Stimulated activated CD8-positive, alpha-beta memory T cell treated with anti-CD3 and anti-CD28 coated beads, Interleukin-15, amount 100 ng/mL, for 24 hours (primary cell): ENCODE measurements around the gene MINDY3.
"Not testable (repeated sequence)": the region's sequence is repeated elsewhere in the genome, so short reads cannot be mapped to it uniquely, and the experiment has no call there.

Experiments used
- DNase-seq: peaks from one replicate; pipeline ENCODE4 v3.0.0-alpha.2; 2020; ENCODE audit warnings: low read depth

The MINDY3 gene

DNA sequence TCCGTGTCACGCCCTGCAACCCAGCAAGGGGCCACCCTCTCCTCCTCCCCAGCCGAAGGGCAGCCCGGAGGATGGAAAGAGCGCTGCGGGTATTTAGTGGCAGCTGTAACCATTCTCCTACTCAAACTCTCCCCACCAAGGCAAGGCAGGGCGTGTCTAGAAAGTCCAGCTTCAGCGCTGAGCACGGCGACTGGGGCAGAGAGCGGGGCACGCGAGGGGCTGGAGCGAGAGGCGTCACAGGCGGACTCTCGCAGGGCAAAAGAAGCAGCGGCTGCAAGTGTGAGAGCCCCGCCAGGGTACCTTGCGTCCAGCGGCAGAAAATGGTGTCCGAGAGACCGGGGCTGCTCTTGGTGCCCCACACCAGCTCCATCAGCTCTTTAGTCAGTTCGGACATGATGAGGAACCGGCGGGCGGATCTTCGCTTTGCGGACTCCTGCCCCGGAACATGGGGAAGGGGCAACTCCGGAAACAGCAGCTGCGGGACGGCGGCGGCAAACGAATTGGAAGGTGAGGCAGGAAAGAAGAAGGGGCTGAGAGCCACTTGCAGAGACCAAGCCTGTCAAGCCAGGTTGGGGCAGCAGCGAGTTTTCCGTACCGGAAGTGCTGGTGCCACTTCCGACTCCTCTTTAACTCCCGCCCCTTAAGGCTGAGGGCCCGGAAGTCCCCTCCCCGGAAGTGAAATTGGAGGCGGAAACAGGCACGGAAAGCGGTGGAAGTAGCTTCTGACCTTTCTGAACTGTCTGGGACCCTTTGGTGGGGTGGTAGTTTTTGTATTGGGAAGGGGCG lies at the start of gene MINDY3:
Gene MINDY3, minus strand, starts transcription at position 602 of the 786 bp plus-strand sequence. Its CDS starts 208 bp downstream, at position 394.
- peak; percentile 52 for DNase-seq

GRCh38 chr10:15901889-15902288 lies 41.6 kb upstream of the MINDY3 start:
- no peak for DNase-seq

DNA sequence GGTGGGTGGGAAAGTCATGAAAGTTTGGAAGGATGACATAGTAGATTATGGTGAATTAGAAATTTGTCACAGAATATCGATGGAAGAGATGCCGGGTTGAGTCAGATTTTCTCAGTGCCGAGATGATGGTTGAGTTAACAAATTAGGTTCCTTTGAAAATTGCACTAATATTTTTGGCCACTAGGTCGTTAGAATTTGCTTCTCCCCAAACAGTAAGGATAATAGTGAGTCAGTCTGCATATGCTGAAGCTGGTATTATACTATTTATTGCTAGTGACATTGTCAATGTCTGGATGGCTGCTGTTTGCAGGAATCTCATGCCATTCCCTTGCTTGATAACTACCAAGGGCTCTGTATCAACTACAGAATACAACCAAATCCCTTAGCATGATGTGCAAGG lies 37.7 kb upstream of the MINDY3 start:
- no peak for DNase-seq

DNA sequence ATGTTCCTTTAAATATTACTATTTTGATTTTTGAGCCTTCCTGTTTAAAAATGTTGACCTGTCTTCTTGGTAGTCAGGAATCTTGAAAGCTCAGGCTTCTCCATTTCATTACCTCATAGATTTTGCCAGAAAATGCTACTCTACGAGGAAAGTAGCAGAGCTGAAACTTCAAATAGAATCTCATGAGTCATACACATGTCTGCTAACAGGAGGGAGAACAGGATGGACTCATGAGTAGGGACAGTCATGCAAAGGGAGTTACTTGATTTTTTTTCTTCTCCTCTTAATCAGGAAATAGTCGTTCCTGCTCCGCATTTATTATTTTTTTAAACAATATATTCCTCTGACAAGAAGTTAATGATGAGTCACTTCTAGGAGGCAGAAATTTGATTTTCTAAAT lies 37.0 kb upstream of the MINDY3 start:
- DNase-seq, result no peak

GRCh38 chr10:15896654-15897053 lies 36.3 kb upstream of the MINDY3 start:
- no peak for DNase-seq

GRCh38 chr10:15884447-15884846 lies 24.1 kb upstream of the MINDY3 start:
- no peak for DNase-seq

- DNase-seq, result no peak
Observed at GRCh38 chr10:15881542-15881941, 21.2 kb upstream of the MINDY3 start.

GRCh38 chr10:15879663-15880062 lies 19.4 kb upstream of the MINDY3 start:
- DNase-seq, result no peak

GRCh38 chr10:15879058-15879457 lies 18.8 kb upstream of the MINDY3 start:
- no peak for DNase-seq

DNA sequence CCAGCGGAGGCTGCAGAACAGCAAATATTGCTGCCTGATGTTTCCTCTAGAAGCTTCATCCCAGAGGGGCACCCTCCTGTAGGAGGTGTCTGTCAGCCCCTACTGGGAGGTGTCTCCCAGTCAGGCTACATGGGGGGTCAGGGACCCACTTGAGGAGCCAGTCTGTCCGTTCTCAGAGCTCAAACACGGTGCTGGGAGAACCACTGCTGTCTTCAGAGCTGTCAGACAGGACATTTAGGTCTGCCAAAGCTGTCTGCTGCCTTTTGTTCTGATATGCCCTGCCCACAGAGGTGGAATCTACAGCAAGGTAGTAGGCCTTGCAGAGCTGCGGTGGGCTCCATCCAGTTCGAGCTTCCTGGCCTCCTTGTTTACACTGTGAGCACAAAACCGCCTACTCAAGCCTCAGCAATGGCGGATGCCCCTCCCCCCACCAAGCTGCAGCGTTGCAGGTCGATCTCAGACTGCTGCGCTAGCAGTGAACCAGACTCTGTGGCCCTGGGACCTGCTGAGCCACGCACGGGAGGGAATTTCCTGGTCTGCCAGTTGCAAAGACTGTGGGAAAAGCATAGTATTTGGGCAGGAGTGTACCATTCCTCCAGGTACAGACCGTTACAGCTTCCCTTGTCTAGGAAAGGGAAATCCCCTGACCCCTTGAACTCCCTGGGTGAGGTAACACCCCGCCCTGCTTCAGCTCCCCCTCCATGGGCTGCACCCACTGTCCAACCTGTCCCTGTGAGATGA lies 17.7 kb upstream of the MINDY3 start:
- DNase-seq, result no peak

GRCh38 chr10:15876274-15876673 lies 16.0 kb upstream of the MINDY3 start:
- not testable (repeated sequence) for DNase-seq

DNA sequence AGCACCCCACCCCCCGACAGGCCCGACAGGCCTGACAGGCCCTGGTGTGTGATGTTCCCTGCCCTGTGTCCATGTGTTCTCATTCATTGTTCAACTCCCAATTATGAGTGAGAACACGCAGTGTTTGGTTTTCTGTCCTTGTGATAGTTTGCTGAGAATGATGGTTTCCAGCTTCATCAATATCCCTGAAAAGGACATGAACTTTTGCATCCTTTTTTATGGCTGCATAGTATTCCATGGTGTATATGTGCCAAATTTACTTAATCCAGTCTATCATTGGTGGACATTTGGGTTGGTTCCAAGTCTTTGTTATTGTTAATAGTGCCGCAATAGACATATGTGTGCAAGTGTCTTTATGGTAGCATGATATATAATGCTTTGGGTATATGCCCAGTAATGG lies 12.3 kb upstream of the MINDY3 start:
- not testable (repeated sequence) for DNase-seq

DNA sequence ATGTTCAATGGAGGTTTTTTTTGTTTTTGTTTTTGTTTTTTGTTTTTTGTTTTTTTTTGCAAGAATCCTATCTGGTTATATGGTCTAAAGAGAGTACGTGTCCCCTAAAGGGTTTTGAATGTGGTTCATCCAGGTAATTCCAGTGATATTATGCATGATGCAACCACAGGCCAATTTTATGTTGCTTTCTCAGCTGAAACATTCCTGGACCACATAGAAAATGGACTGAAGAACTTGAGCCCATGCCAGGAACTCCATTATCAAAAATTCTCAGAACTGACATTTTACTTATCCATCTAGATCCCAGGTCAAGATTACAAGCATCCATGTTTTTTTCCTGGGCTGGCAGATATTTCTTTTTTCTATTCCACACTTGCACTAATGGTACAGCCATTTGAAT lies 11.5 kb upstream of the MINDY3 start:
- DNase-seq, result no peak

GRCh38 chr10:15869935-15870334 lies 9.6 kb upstream of the MINDY3 start:
- DNase-seq, result no peak

DNA sequence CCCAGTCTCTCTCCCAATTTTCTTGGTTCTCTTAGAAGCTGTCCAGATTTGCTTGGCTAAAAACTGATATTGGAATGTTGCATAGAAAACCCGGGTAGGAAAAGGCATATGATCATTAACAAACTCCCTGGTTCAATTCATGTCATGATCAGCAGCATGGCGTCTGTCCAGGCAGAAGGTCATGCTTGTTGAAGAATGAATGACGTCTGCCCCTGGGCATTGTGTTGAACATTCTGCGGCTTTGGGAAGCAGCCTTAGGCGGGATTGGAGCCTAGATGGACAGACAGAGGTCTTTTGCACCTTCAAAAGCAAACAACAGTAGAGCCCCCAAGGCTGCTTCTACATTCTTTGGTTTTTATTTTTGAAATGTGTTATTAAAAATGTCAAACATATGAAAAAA lies 7.7 kb upstream of the MINDY3 start:
- DNase-seq, result no peak

DNA sequence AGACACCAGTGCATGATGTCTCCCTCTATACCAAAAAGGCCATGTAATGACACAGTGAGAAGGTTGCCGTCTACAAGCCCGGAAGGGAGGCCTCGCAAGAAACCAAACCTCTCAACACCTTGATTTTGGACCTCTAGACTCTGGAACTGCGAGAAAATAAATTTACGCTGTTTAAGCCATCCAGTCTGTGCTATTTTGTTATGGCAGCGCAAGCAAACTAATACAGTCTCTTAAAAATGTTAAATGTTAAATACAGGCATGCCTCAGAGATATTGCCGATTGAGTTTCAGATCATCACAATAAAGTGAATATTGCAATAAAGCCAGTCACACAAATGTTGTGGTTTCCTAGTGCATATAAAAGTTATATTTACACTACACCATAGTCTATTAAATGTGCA lies 5.0 kb upstream of the MINDY3 start:
- DNase-seq, result no peak

DNA sequence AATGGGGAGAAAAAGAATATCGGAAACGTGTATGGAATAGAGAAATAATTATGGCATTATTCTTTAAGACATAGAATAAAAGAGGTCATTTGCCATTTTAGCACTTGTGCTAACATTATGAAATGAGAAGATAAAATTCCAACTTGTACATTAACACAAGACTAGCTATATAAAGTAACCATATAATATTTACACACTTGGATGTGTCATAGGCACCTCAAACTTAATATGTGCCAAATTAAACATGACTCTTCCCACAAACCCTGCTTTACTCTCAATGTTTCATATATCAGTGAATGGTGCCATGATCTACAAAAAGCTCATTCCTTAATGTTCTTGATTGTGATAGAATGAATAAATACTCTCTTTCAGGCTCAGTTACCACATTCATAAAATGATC lies 4.1 kb upstream of the MINDY3 start:
- DNase-seq, result no peak

GRCh38 chr10:15863733-15864132 lies 3.4 kb upstream of the MINDY3 start:
- no peak for DNase-seq

DNA sequence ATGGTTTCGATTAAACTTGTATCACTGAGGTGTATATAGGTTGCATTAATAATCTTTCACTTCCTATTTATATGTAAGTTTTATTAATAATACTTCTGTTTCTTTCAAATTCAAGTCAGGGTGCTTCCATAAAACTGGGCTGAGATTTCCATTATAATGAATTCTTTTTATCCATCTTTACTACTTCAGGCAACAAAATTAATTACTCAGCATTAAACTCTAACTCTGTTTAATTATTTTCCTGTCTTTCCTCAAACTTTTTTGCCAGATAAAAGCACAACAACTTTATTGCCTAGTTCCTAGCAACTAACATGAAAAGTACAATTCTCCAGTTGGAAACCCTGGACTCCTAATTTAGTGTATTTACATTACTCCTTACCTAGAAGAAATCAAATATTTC lies 3.0 kb upstream of the MINDY3 start:
- no peak for DNase-seq

DNA sequence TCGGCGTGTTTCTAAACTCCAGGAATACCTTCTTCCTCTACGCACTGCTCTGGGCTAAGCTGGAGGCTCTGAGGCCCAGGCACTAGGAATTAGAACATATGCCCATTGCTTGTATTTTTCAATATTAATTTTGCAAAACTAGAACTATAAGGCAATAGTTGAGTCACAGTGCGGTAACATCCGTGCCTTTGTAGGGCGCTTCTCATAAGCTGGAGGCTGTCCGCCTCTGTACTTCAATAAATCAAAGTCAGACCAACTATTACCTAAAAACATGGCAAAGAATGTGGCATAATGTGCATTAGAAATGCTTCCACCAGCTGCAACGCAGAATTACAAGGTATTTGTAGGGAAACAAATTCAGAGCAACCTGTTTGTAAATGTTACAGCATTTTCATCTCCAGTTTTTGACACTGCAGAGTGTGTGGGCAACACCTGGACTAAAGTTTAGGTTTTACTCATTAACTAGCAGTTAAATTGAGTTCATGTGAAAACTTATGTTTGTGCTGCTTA lies 440 bp upstream of the MINDY3 start:
- no peak for DNase-seq

DNA sequence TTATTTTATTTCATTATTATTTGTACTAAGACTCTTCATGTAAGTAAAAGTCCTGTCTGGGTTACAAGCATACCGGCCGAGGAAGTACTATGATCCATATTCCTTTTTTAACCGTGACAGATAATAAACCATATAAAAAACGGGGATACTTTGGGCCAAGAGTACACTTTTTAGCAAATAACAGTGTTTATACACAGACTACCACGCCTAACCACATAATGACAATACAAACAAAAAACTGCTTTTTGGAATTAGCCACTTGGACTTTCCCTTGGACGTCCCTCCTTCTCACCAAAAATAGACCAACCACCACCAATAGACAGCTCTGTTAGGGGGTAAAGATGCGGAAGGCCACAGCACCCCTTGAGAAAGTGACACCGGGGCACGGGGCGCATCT lies 800 bp downstream of the MINDY3 start:
- DNase-seq, result no peak

DNA sequence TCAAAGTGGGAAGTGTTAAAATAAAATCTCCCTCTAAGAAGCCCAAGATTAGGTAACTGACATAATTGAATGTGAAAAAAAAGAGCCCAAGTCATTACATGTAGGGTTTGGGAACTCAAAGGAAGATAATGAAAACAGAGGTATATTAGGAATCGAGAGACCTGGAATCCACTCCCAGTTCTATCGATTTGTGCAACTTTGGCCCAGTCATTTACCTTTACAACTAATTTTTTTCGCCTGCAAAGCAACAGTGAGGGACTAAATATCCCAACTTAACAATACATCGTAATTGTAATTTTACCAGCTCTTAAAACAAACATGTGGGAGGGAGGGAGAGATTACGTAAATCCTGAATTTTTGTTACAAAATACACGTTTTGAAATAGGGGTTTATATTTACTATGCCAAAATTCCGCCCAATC lies 1.4 kb downstream of the MINDY3 start:
- DNase-seq, result no peak

DNA sequence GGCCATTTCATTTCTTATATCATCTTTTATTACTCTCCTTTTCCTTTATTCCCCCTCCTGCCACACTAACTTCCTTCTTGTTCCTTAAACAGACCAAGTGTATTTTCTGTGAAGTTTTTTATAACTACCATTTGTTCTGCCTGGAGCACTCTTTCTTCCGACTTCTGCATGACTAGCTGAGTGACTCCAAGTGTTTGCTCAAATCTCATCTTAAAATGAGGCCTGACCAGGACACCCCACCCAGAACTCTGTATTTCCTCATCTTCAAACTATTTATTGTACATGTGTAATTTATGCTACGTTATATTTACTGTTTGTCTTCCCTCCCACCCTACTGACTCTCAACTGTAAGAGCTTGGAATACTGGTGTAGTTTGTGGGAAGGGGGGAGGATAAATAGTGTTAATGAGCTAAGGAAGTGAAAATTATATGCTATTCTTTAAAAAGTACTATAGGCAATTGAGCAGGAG lies 3.2 kb downstream of the MINDY3 start:
- no peak for DNase-seq
